K562 (cell line): Measurements from ENCODE around the gene CCDC92. TPM values are rescaled to one million over a fixed set of nuclear protein-coding genes. Genes with fewer than 3 reads are reported as not detected.

ENCODE experiments used
- ATAC-seq: fragments of 200-7000 bp; cut with Tn5 transposase; 3 replicates; pipeline ENCODE4 v1.9.1; 2020; ENCODE audit warnings: moderate library complexity
- BruUV-seq: library from RNA; stranded (reverse); fragments of 400-500 nt; replicated peaks from 2 replicates; lab custom pipeline; 2021; lab: Mats Ljungman, UMichigan
- CTCF ChIA-PET: fragments of 300-600 bp; formaldehyde crosslinking; extraction: SDS; loops from one replicate; lab custom pipeline; 2021; ENCODE audit warnings: low intra/inter-chr PET ratio; lab: Yijun Ruan, JAX
- POLR2A ChIA-PET: fragments of 300-600, 350-650 bp; sonication (Branson Sonifier 250); formaldehyde crosslinking; extraction: SDS; loops from one replicate; lab custom pipeline; 2021; ENCODE audit warnings: antibody characterized with exemption, inconsistent platforms; lab: Yijun Ruan, JAX
- DNase-seq, 4 experiments: peaks; one replicate each; pipeline versions ENCODE4 v3.0.0 to v3.0.0-alpha.2; 2011 to 2018; ENCODE audit warnings: low spot score in 3 of 4, mixed read lengths in 3 of 4; ENCODE audit errors: extremely low read depth in 1 of 4
- FAIRE-seq: peaks from 2 replicates; lab custom pipeline; 2011; peaks lifted over from hg19 to GRCh38; lab: Jason Lieb, UNC
- H2AFZ ChIP-seq: 2 replicates; pipeline ENCODE4 v1.6.0; 2011; ENCODE audit warnings: low read depth, low read length, control low read depth, inconsistent platforms
- H3K27ac ChIP-seq: fragments of 200-600 bp; 3 replicates; pipeline ENCODE4 v1.8.0; 2011; ENCODE audit warnings: low read depth, mild to moderate bottlenecking, control low read depth, inconsistent platforms, low read length, moderate library complexity, mixed read lengths; ENCODE audit errors: extremely low read depth
- H3K27me3 ChIP-seq, 2 experiments: fragments of 300-600 bp in 1 of 2; 2 replicates in 1 of 2; 3 replicates in 1 of 2; pipeline versions ENCODE4 v1.6.0 to v1.8.0; 2011; ENCODE audit warnings: inconsistent platforms in 2 of 2, low read length in 2 of 2, mild to moderate bottlenecking in 1 of 2, mixed read lengths in 1 of 2, moderate library complexity in 1 of 2; ENCODE audit not compliant: control insufficient read depth in 2 of 2, insufficient read depth in 2 of 2
- H3K36me3 ChIP-seq: fragments of 300-600 bp; 3 replicates; pipeline ENCODE4 v1.8.0; 2011; ENCODE audit warnings: mild to moderate bottlenecking, low read length, inconsistent platforms; ENCODE audit not compliant: control insufficient read depth, insufficient read depth
- H3K4me1 ChIP-seq, 2 experiments: fragments of 200-600 bp in 1 of 2; replicated peaks in 1 of 2; 2 replicates in 1 of 2; 3 replicates in 1 of 2; pipeline versions ENCODE4 v1.5.1 to v1.8.0; 2011; ENCODE audit warnings: inconsistent platforms in 2 of 2, low read length in 2 of 2, mild to moderate bottlenecking in 1 of 2, mixed read lengths in 1 of 2, moderate library complexity in 1 of 2; ENCODE audit not compliant: control insufficient read depth in 2 of 2, insufficient read depth in 2 of 2
- H3K4me2 ChIP-seq: 2 replicates; pipeline ENCODE4 v1.6.1; 2011; ENCODE audit warnings: low read length, control low read depth, inconsistent platforms, mixed read lengths; ENCODE audit not compliant: insufficient read depth
- H3K4me3 ChIP-seq: fragments of 200-600 bp; sonication (generic), shearing (Covaris generic); 2 replicates; pipeline ENCODE4 v1.5.1; 2016; ENCODE audit warnings: control low read depth, inconsistent platforms
- H3K79me2 ChIP-seq: fragments of 200-600 bp; 3 replicates; pipeline ENCODE4 v1.8.0; 2011; ENCODE audit warnings: low read length, inconsistent platforms; ENCODE audit not compliant: control insufficient read depth, insufficient read depth
- H3K9ac ChIP-seq, 2 experiments: 2 replicates each; pipeline versions ENCODE4 v1.6.0 to v1.6.1; 2011; ENCODE audit warnings: low read depth in 2 of 2, low read length in 2 of 2, control low read depth in 1 of 2, inconsistent platforms in 1 of 2, mild to moderate bottlenecking in 1 of 2, mixed read lengths in 1 of 2; ENCODE audit not compliant: insufficient read depth in 1 of 2
- H3K9me1 ChIP-seq: one replicate; pipeline ENCODE4 v1.6.0; 2011; ENCODE audit warnings: inconsistent platforms, mild to moderate bottlenecking, low read length, moderate library complexity; ENCODE audit not compliant: control insufficient read depth, insufficient read depth
- H3K9me3 ChIP-seq: replicated peaks from 2 replicates; pipeline ENCODE4 v1.5.1; 2011; ENCODE audit warnings: low read depth, low read length, inconsistent platforms; ENCODE audit not compliant: control insufficient read depth, insufficient read depth
- H4K20me1 ChIP-seq: replicated peaks from 2 replicates; pipeline ENCODE4 v1.6.1; 2011; ENCODE audit warnings: low read length, inconsistent platforms, mixed read lengths; ENCODE audit not compliant: control insufficient read depth, insufficient read depth
- ATF3 ChIP-seq, 2 experiments: fragments of 450-650 bp in 1 of 2; sonication (generic) in 1 of 2; formaldehyde crosslinking in 1 of 2; IDR thresholded peaks in 1 of 2; conservative IDR thresholded peaks in 1 of 2; 2 replicates each; pipeline versions ENCODE4 v1.6.1 to v1.8.1; 2016 to 2023; ENCODE audit warnings: mild to moderate bottlenecking in 2 of 2, moderate library complexity in 2 of 2, inconsistent platforms in 1 of 2, missing genetic modification reagents in 1 of 2
- CCNT2 ChIP-seq: IDR thresholded peaks from 2 replicates; pipeline ENCODE4 v1.6.1; 2011; ENCODE audit warnings: borderline replicate concordance, low read depth, mild to moderate bottlenecking, moderate library complexity, mixed read lengths, low read length; ENCODE audit not compliant: insufficient read length; ENCODE audit errors: extremely low read depth
- CEBPG ChIP-seq, 3 experiments: fragments of 200-800 bp in 1 of 3; sonication (Bioruptor generic) in 1 of 3; sonication (generic) in 1 of 3; formaldehyde crosslinking in 1 of 3; IDR thresholded peaks in 2 of 3; conservative IDR thresholded peaks in 1 of 3; 2 replicates each; pipeline versions ENCODE4 v1.6.1 to v1.8.0; 2016 to 2022; ENCODE audit warnings: missing compliant biosample characterization in 2 of 3, missing genetic modification characterization in 2 of 3, mild to moderate bottlenecking in 1 of 3, missing genetic modification reagents in 1 of 3
- CHD4 ChIP-seq: fragments of 200-600 bp; sonication (generic); IDR thresholded peaks from 3 replicates; pipeline ENCODE4 v1.6.1; 2012; ENCODE audit warnings: low read depth, mild to moderate bottlenecking, mixed read lengths, low read length, inconsistent platforms; ENCODE audit not compliant: insufficient read depth, insufficient replicate concordance, poor library complexity, severe bottlenecking
- DMBX1 ChIP-seq: fragments of 250-450 bp; sonication (Bioruptor Pico); IDR thresholded peaks from 2 replicates; pipeline ENCODE4 v1.8.0; 2022; ENCODE audit warnings: inconsistent platforms, mild to moderate bottlenecking, moderate library complexity, borderline replicate concordance
- FIP1L1 ChIP-seq: fragments of 200-400 bp; formaldehyde crosslinking; IDR thresholded peaks from 2 replicates; pipeline ENCODE4 v1.6.1; 2018; ENCODE audit warnings: mild to moderate bottlenecking, low read depth, low read length; ENCODE audit not compliant: poor library complexity, severe bottlenecking
- FOSL1 ChIP-seq: fragments of 200-800 bp; sonication (Bioruptor generic); conservative IDR thresholded peaks from 2 replicates; pipeline ENCODE4 v1.6.1; 2016; ENCODE audit warnings: missing genetic modification characterization, missing compliant biosample characterization
- FOXK1 ChIP-seq: sonication (generic); formaldehyde crosslinking; IDR thresholded peaks from 2 replicates; pipeline ENCODE4 v1.8.0; 2022; ENCODE audit warnings: missing genetic modification reagents, mild to moderate bottlenecking, borderline replicate concordance
- NFXL1 ChIP-seq: fragments of 450-650 bp; formaldehyde crosslinking; IDR thresholded peaks from 2 replicates; pipeline ENCODE4 v1.4.0; 2021; ENCODE audit warnings: mild to moderate bottlenecking
- SUPT5H ChIP-seq: fragments of 450-650 bp; IDR thresholded peaks from 2 replicates; pipeline ENCODE4 v1.6.1; 2016
- TRIM24 ChIP-seq, 2 experiments: fragments of 450-650 bp; IDR thresholded peaks; 2 replicates each; pipeline ENCODE4 v1.6.1; 2016
- WGBS: fragments of 100-300 bp; shearing (Covaris generic); methylation state at CpG from one replicate; pipeline ENCODE4 v1.1.6; 2016; ENCODE audit warnings: low coverage, mixed read lengths; ENCODE audit not compliant: insufficient coverage; ENCODE audit errors: missing lambda C conversion rate; 5-methylcytosine and 5-hydroxymethylcytosine counted together
- in situ Hi-C: fragments of 300-500 bp; cut with MboI; formaldehyde crosslinking; loops from 4 replicates; pipeline ENCODE4 v1.15.0; 2018; ENCODE audit warnings: inconsistent platforms, mixed read lengths
- intact Hi-C: fragments of 100-400 bp; cut with micrococcal nuclease; formaldehyde crosslinking; loops from 2 replicates; pipeline ENCODE4 v1.14.2; 2022
- polyA plus RNA-seq, 8 experiments: library from polyadenylated mRNA; depleted of rRNA in 4 of 8; stranded (reverse) in 5 of 8; unstranded in 3 of 8; fragments of >200 nt; fragmentation: Nextera tagmentation in 2 of 8; fragmentation: Illumina TruSeq in 1 of 8; extraction: Ambion mirVana in 2 of 8; extraction: Trizol in 1 of 8; gene quantifications; 2 replicates each; pipeline versions ENCODE4 v1.2.1 to v1.2.3, GENCODE V29; 2011 to 2014; ENCODE audit warnings: inconsistent platforms in 1 of 8, missing spikeins in 1 of 8
- total RNA-seq, 7 experiments: library from RNA; depleted of rRNA in 6 of 7; stranded (reverse); fragments of >200 nt in 6 of 7; fragmentation: Illumina TruSeq in 2 of 7; extraction: Trizol in 2 of 7; gene quantifications; 2 replicates each; pipeline versions ENCODE4 v1.2.1 to v1.2.3, GENCODE V29; 2011 to 2021; ENCODE audit warnings: low replicate concordance in 1 of 7
- TF ChIP-seq, protein P1 (sequence below): sonication (generic); formaldehyde crosslinking; IDR thresholded peaks from 2 replicates; pipeline ENCODE4 v1.8.0; 2022; ENCODE audit warnings: mild to moderate bottlenecking, missing genetic modification reagents, borderline replicate concordance

CCDC92 gene
- total and polyA plus RNA-seq, 9 of the 15 experiments (the other 6 are each of a cell fraction or from before 2014, with no cell fraction given), result 0.27 to 5.9 (median 2.1) TPM

GRCh38 chr12:123897221-123897620 lies 75.4 kb downstream of the CCDC92 start (continued):
- peak; percentile 46; the same call in 1 of the 2 replicates for TF ChIP-seq ATF3 (IDR thresholded peaks at IDR 0.05)
- no peak for TF ChIP-seq ATF3 (CRISPR knock-in tag; conservative IDR thresholded peaks at IDR 0.05)
- TF ChIP-seq FIP1L1, result no peak
- no peak for TF ChIP-seq FOXK1 (CRISPR knock-in tag)
- TF ChIP-seq SUPT5H, result no peak
- TF ChIP-seq CHD4, result no peak
- TF ChIP-seq NFXL1 (CRISPR knock-in tag), result no peak
- TF ChIP-seq FOSL1 (tag), result peak; percentile 66
- no peak for TF ChIP-seq CCNT2
- TF ChIP-seq DMBX1, result no peak

GRCh38 chr12:123896767-123897166 lies 75.9 kb downstream of the CCDC92 start:
- H3K79me2 ChIP-seq, result no peaks in the 10 kb centered on the region
- TF ChIP-seq, protein P1, sequence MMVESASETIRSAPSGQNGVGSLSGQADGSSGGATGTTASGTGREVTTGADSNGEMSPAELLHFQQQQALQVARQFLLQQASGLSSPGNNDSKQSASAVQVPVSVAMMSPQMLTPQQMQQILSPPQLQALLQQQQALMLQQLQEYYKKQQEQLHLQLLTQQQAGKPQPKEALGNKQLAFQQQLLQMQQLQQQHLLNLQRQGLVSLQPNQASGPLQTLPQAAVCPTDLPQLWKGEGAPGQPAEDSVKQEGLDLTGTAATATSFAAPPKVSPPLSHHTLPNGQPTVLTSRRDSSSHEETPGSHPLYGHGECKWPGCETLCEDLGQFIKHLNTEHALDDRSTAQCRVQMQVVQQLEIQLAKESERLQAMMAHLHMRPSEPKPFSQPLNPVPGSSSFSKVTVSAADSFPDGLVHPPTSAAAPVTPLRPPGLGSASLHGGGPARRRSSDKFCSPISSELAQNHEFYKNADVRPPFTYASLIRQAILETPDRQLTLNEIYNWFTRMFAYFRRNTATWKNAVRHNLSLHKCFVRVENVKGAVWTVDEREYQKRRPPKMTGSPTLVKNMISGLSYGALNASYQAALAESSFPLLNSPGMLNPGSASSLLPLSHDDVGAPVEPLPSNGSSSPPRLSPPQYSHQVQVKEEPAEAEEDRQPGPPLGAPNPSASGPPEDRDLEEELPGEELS, result no peak
- peak in 1 of 2 experiments; percentile 60; a peak in 1 of 4 replicates for TF ChIP-seq TRIM24 (IDR thresholded peaks at IDR 0.05)
- TF ChIP-seq CEBPG (CRISPR knock-in tag; IDR thresholded peaks at IDR 0.05), result 0 out of 2 replicates have a peak, but pooled peaks have one; percentile 15
- peak in 1 of 2 experiments; percentile 79; a peak in 2 of 4 replicates for TF ChIP-seq CEBPG (tag; conservative IDR thresholded peaks at IDR 0.05 in 1 of 2, IDR thresholded peaks at IDR 0.05 in 1 of 2)
- intact Hi-C loops (no loop called here), in situ Hi-C loops (no loop called here)
- no peaks in the 10 kb centered on the region for H3K36me3 ChIP-seq
- ATAC-seq (no peak), DNase-seq (no peak), FAIRE-seq (no peak)
- H3K27me3 ChIP-seq, result peaks cover 62 to 81% of the 10 kb centered on the region in 2 experiments
- no peak overlapping the region for H3K27ac ChIP-seq
- H3K9me3 ChIP-seq, result no peaks in the 10 kb centered on the region
- POLR2A ChIA-PET, result no interaction called here
- BruUV-seq, result no TSS peak
- no peak overlapping the region for H3K4me3 ChIP-seq
- no peaks in the 10 kb centered on the region for H3K9me1 ChIP-seq
- CTCF ChIA-PET, result no interaction called here
- H3K4me1 ChIP-seq, result peaks cover 0 to 4% of the 10 kb centered on the region in 2 experiments; a peak in 1 of 5 replicates
- 1% methylated on average over 8 of the region's 8 CpGs for WGBS
- no peak overlapping the region for H2AFZ ChIP-seq
- H3K4me2 ChIP-seq, result no peak overlapping the region
- H3K9ac ChIP-seq, result no peak overlapping the region
- H4K20me1 ChIP-seq, result no peaks in the 10 kb centered on the region; the same call in none of the 2 replicates
